NOMO-1 (cell line): ENCODE data around the gene SH2D3C.

ENCODE experiments used
- DNase-seq, 2 experiments: peaks; one replicate each; lab custom pipeline; 2025; ENCODE audit not compliant: unreplicated experiment in 2 of 2; lab: John Stamatoyannopoulos, UW

The SH2D3C gene

DNA sequence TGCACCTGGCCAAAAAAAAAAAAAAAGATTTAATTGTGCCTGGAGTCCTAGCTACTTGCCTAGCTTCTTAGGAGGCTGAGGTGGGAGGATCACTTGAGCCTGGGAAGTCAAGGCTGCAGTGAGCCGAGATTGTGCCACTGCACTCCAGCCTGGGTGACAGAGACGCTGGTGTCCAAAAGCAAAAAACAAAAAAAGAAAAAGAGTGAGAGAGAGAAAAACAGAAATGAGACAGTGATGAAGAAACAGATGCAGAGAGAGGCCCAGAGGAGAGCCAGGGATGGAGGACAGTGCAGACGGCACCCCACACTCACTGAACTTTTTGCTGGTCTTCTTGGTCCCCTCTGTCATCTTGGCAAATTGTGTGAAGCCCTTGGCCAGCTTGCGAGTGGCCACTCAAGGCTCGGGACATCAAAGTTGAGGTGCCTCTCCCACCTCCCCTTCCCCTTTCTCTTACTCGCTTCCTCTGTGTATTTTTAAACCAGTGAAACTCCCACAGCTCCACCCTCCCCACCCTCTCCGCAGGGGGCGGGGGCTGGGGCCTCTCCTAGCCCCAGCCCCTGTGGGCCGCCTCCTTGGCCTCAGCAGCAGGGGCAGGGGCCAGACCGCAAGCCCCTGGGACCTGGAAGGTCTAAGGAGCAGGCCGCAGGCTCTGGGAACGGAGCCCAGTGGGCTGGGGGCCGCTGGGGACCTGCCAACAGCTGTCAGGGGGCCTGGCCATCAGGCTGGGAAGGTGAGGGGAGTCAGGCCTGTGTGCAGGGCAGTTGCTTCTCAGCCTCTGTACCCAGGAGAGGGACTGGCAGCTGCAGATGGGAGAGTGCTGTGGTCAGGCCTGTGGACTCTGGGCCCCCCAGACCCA is at the start of gene SH2D3C:
Gene SH2D3C, minus strand, starts transcription at position 387 of the 856 bp plus-strand sequence. Its CDS starts 39 bp downstream, at position 348.
- peak; percentile 70 to 73 for DNase-seq

GRCh38 chr9:127826253-127826913 is 47.9 kb upstream of the SH2D3C start:
- DNase-seq, result no peak

GRCh38 chr9:127825319-127826051 is 47.0 kb upstream of the SH2D3C start:
- no peak for DNase-seq

GRCh38 chr9:127822108-127822507 is 43.6 kb upstream of the SH2D3C start:
- no peak for DNase-seq

- DNase-seq, result no peak
These were observed 40.1 kb upstream of the SH2D3C start for GRCh38 chr9:127818574-127818973.

DNA sequence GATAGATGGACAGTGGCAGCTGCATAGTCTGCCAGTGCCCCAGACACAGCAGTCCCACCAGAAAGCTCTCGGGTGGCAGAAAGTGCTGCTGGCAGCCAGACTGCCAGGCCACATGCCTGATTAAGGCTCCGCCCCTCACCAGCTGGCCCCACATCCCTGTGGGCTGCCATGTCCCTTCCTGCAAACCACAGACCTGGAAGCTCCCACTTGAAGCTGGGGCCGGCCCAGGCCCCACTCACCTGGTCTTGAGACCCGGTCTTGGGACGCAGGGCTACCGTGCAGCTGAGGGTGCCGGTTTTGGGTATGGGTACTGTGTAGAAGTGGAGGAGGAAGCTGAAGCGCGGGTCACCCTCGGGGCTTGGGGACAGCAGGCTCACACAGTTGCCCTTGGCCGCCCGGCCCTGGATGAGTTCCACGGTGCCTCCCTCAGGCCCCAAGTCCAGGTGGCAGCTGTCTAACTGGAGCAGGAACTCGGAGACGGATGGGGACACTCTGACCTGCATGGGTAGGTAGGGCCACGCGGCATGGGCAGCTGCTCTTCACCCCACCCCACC is 39.5 kb upstream of the SH2D3C start:
- no peak for DNase-seq

DNA sequence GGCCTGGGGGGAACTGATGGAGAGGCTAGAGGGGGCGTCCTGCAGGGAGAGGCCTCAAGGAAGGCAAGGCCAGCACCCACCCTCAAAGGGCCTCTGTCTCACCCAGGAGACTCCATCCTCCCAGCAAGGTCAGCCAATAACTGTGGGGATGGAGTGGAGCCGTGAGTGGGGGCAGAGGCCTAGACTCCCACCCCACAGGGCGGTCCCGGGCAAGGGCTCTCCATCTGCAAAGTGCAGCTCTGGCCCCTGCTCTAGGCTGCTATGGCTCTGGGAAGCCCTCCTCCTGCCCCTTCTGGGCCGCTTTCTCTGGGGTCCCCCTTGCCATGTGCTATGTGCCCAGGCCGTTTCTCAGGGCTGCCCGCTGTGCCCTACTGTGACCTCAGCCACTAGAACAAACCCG is 38.3 kb upstream of the SH2D3C start:
- DNase-seq, result no peak

DNA sequence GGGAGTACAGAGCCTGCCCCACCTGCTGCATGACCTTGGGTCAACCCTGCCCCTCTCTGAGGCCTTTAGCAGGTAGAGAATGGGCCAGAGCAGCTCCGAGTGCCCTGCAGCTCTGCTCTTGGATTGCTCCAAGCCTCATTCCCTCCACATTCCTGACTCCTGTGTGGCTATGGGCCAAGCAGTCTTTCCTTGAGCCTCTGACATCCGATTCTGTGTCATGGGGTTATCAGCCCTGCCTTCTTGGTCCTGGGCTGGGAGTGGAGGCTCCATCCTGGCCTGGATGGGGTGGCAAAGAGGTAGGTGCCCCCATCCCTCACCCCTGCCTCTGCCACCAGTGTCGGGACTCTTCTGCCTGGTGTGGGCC is 37.9 kb upstream of the SH2D3C start:
- DNase-seq, result no peak

DNA sequence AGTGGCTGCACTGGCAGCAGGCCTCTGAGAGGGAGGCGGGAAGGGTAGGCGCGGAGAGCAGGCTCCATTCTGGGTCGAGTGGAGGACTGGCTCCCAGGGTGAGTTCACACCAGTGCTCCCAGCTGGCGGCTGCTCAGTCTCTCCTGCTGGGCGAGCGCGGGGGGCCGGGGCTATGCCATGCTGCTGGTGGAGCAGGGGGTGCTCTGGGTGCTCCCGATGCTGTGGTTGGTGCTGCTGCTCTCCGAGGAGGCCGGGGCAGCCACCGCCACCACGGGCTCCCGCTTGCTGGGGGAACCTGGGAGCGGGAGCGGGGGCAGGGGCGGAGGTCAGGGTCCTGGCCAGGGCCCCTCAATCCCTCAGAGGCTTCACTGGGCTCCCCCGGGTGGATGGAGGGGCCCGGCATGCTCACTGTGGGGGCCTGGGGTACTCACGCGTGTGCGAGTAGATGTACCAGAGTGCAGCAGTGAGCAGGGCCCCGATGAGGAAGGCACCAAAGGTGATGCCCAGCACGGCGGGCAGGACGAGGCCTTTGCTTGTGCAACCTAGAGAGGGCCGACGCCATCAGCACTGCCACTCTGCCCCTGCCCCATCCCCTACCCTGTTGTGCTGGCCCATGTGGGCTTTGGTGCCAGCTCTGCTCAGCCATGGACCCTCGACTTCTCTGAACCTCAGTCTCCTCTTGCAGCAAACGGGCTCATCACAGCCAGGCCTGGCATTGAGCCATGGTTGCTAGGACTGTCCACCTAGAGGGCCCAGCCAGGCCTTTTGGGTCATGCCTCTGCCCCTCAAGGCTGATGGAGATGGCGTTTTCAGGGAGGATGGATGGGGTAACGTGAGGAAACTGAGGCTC is 37.3 kb upstream of the SH2D3C start:
- DNase-seq, result no peak

DNA sequence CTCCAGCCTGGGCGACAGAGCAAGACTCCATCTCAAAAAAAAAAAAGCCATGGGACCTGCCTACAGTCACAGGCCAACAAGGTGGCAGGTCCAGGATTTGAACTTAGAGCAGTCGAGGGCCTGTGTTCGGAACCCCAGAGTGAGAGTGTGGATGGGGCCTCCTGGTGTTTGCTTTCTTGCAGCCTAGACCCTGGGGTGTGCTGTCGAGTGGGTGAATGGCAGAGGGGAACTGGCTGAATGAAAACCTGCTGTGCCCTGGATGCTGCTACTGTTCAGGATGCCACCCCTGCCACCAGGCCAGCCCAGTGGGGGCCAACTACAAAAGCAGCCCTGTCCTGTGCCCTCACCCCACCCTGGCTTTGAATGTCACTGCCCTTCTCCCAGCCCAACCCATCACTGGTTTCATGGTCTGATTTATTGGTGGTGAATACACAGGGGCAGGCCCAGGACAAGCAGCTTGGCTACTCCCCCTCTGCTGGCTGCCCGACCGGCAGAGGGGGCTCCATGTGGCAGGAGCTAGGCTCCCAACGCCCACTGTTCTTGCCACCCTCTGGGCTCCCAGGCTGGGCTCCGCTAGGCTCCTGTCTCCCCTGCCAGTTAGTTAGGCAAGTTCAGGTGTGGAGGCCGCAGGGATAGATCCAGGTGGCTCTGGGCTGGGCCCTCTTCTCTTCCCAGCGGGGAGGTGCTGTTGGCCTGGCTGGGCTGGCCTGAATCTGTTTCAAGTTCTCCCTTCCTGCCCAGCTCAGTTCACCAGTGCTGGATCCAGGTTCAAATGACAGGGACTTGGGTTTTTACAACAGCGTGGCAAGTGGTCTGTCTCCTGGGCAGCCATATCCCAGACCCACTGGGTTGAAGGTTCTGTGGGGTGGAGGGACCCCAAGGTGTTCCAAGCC is 36.4 kb upstream of the SH2D3C start:
- DNase-seq, result no peak

DNA sequence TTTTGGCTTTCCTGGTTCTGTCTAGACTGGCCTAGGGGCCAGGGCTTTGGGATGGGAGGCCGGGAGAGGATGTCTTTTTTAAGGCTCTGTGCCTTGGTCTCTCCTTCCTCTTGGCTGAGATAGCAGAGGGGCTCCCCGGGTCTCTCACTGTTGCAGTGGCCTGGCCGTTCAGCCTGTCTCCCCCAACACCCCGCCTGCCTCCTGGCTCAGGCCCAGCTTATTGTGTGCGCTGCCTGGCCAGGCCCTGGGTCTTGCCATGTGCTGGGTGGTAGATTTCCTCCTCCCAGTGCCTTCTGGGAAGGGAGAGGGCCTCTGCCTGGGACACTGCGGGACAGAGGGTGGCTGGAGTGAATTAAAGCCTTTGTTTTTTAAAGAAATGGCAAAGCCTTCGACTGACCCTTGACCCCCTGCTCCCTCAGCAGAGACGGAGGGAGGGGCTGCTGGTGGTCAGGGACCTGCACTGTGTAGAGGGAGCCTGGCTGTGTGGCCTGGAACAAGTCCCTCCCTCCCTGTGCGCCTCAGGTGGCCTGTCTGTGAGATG is 35.3 kb upstream of the SH2D3C start:
- no peak for DNase-seq

- no peak for DNase-seq
These were observed 34.6 kb upstream of the SH2D3C start for GRCh38 chr9:127812936-127813675.

GRCh38 chr9:127812011-127812410 is 33.5 kb upstream of the SH2D3C start:
- DNase-seq, result no peak

DNA sequence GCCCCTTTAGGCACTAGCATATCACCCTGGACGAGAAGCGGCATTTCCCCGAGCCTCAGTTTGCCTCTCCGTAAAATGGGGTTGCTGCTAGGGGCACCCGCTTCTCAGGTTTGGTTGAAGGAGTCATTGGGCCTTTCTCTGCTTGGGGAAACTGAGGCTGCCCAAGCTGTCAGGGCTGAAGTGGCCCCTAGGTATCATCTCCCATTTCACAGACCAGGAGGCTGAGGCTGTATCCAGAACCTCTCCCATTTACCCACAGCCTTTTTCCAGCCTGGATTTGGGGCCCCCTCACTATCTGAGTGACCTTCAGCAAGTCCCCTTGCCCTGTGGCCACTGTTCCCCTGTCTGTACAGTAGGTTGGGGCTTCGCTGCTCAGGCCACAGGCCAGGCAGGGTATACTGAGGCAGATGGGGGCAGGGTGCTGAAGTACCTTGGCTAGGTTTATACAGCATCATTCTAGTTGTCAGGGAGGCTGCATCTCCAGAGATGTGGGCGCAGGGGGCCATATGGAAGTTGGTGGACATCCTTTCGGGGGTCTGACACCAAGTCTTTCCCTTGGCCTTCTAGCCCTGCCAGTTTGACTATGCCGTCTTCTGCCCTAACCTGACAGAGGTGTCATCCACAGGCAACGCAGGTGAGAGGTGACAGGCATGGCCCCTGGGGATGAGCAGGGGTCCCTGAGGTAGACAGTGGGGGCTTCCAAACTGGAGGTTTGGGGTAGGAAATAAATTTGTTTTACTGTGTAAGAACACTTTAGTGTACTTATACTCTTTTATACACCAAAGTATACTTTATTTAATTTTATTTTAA is 32.1 kb upstream of the SH2D3C start:
- DNase-seq, result no peak

GRCh38 chr9:127809540-127810377 is 31.3 kb upstream of the SH2D3C start:
- DNase-seq, result no peak

- no peak for DNase-seq
These were observed 30.6 kb upstream of the SH2D3C start for GRCh38 chr9:127809002-127809539.
